Stimulated activated CD8-positive, alpha-beta memory T cell treated with anti-CD3 and anti-CD28 coated beads, Interleukin-12 subunit alpha, Interleukin-12 subunit beta, amount 100 ng/mL, for 4 hours (primary cell): Measurements from ENCODE around the gene CHIC1.
"Not testable (repeated sequence)": the region's sequence is repeated elsewhere in the genome, so short reads cannot be mapped to it uniquely, and the experiment has no call there.

Experiments
- DNase-seq: peaks from one replicate; pipeline ENCODE4 v3.0.0-alpha.2; 2020; ENCODE audit warnings: low read depth

The CHIC1 gene

GRCh38 chrX:73562984-73563737, at the start of gene CHIC1:
TSS of gene CHIC1 (plus strand) at chrX:73563197. CDS start at chrX:73563285, 88 bp downstream.
- DNase-seq, result peak; percentile 50

- DNase-seq, result not testable (repeated sequence)
These were observed 40.2 kb upstream of the CHIC1 start for GRCh38 chrX:73522823-73523222.

- DNase-seq, result no peak
These were observed 38.1 kb upstream of the CHIC1 start for GRCh38 chrX:73524906-73525305.

GRCh38 chrX:73525928-73526690, 36.9 kb upstream of the CHIC1 start:
- DNase-seq, result no peak

- not testable (repeated sequence) for DNase-seq
These were observed 31.3 kb upstream of the CHIC1 start for GRCh38 chrX:73531655-73532054.

- no peak for DNase-seq
These were observed 6.8 kb upstream of the CHIC1 start for GRCh38 chrX:73556159-73556558.

- no peak for DNase-seq
These were observed 1.2 kb upstream of the CHIC1 start for GRCh38 chrX:73561801-73562200.

GRCh38 chrX:73562458-73562857, 539 bp upstream of the CHIC1 start:
- no peak for DNase-seq

- no peak for DNase-seq
These were observed 706 bp downstream of the CHIC1 start for GRCh38 chrX:73563738-73564068.

- no peak for DNase-seq
These were observed 14.4 kb downstream of the CHIC1 start for GRCh38 chrX:73577361-73577760.

- no peak for DNase-seq
These were observed 18.1 kb downstream of the CHIC1 start for GRCh38 chrX:73581002-73581628.

- DNase-seq, result not testable (repeated sequence)
These were observed 34.8 kb downstream of the CHIC1 start for GRCh38 chrX:73597758-73598157.

GRCh38 chrX:73615022-73615421, 52.0 kb downstream of the CHIC1 start:
- no peak for DNase-seq

GRCh38 chrX:73641669-73642068, 78.7 kb downstream of the CHIC1 start:
- DNase-seq, result not testable (repeated sequence)

GRCh38 chrX:73647212-73647611, 84.2 kb downstream of the CHIC1 start:
- DNase-seq, result no peak

- no peak for DNase-seq
These were observed 84.8 kb downstream of the CHIC1 start for GRCh38 chrX:73647632-73648322.

- DNase-seq, result not testable (repeated sequence)
These were observed 98.3 kb downstream of the CHIC1 start for GRCh38 chrX:73661322-73661721.

- no peak for DNase-seq
These were observed 105.8 kb downstream of the CHIC1 start for GRCh38 chrX:73668779-73669178.

GRCh38 chrX:73681408-73681807, 118.4 kb downstream of the CHIC1 start:
- no peak for DNase-seq

- DNase-seq, result no peak
These were observed 120.4 kb downstream of the CHIC1 start for GRCh38 chrX:73683236-73683859.

GRCh38 chrX:73707014-73707413, 144.0 kb downstream of the CHIC1 start:
- not testable (repeated sequence) for DNase-seq

GRCh38 chrX:73728602-73729001, 165.6 kb downstream of the CHIC1 start:
- DNase-seq, result no peak
